ENCODE data around the gene SMARCA4.

DNA sequence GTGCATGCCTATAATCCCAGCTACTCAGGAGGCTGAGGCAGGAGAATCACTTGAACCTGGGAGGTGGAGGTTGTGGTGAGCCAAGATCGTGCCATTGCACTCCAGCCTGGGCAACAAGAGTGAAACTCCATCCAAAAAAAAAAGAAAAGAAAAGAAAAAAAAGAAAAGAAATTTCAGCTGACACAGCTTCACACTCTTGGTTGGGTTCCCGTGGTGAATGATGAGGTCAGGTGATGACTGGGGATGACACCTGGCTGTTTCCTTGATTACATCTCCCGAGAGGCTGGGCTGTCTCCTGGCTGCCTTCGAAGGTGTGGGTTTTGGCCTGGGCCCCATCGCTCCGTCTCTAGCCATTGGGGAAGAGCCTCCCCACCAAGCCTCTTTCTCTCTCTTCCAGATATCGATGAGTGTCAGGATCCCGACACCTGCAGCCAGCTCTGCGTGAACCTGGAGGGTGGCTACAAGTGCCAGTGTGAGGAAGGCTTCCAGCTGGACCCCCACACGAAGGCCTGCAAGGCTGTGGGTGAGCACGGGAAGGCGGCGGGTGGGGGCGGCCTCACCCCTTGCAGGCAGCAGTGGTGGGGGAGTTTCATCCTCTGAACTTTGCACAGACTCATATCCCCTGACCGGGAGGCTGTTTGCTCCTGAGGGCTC, 150.4 kb downstream of the SMARCA4 start:
- TF ChIP-seq POLR2AphosphoS5 (IDR thresholded peaks at IDR 0.05; ENCODE audit: low read depth, low read length) = no peak
- TF ChIP-seq, protein P1, sequence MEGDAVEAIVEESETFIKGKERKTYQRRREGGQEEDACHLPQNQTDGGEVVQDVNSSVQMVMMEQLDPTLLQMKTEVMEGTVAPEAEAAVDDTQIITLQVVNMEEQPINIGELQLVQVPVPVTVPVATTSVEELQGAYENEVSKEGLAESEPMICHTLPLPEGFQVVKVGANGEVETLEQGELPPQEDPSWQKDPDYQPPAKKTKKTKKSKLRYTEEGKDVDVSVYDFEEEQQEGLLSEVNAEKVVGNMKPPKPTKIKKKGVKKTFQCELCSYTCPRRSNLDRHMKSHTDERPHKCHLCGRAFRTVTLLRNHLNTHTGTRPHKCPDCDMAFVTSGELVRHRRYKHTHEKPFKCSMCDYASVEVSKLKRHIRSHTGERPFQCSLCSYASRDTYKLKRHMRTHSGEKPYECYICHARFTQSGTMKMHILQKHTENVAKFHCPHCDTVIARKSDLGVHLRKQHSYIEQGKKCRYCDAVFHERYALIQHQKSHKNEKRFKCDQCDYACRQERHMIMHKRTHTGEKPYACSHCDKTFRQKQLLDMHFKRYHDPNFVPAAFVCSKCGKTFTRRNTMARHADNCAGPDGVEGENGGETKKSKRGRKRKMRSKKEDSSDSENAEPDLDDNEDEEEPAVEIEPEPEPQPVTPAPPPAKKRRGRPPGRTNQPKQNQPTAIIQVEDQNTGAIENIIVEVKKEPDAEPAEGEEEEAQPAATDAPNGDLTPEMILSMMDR (IDR thresholded peaks at IDR 0.05) = no peak
- TF ChIP-seq, protein P2, sequence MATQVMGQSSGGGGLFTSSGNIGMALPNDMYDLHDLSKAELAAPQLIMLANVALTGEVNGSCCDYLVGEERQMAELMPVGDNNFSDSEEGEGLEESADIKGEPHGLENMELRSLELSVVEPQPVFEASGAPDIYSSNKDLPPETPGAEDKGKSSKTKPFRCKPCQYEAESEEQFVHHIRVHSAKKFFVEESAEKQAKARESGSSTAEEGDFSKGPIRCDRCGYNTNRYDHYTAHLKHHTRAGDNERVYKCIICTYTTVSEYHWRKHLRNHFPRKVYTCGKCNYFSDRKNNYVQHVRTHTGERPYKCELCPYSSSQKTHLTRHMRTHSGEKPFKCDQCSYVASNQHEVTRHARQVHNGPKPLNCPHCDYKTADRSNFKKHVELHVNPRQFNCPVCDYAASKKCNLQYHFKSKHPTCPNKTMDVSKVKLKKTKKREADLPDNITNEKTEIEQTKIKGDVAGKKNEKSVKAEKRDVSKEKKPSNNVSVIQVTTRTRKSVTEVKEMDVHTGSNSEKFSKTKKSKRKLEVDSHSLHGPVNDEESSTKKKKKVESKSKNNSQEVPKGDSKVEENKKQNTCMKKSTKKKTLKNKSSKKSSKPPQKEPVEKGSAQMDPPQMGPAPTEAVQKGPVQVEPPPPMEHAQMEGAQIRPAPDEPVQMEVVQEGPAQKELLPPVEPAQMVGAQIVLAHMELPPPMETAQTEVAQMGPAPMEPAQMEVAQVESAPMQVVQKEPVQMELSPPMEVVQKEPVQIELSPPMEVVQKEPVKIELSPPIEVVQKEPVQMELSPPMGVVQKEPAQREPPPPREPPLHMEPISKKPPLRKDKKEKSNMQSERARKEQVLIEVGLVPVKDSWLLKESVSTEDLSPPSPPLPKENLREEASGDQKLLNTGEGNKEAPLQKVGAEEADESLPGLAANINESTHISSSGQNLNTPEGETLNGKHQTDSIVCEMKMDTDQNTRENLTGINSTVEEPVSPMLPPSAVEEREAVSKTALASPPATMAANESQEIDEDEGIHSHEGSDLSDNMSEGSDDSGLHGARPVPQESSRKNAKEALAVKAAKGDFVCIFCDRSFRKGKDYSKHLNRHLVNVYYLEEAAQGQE (IDR thresholded peaks at IDR 0.05; ENCODE audit: insufficient read depth in 1 of 2, low read depth in 2 of 2, low read length in 1 of 2) = no peak

Measured in Panc1 (cell line).